Jurkat, Clone E6-1 (cell line): ENCODE results near the gene EED.
"Not testable (repeated sequence)": the region's sequence is repeated elsewhere in the genome, so short reads cannot be mapped to it uniquely, and the experiment has no call there.

Experiments
- DNase-seq: peaks from one replicate; pipeline ENCODE4 v3.0.0-alpha.2; 2011; ENCODE audit warnings: low read depth, low spot score
- H3K4me3 ChIP-seq: 2 replicates; pipeline ENCODE4 v1.5.1; 2011; ENCODE audit warnings: mild to moderate bottlenecking, low read length, control low read depth, moderate library complexity

EED gene

DNA sequence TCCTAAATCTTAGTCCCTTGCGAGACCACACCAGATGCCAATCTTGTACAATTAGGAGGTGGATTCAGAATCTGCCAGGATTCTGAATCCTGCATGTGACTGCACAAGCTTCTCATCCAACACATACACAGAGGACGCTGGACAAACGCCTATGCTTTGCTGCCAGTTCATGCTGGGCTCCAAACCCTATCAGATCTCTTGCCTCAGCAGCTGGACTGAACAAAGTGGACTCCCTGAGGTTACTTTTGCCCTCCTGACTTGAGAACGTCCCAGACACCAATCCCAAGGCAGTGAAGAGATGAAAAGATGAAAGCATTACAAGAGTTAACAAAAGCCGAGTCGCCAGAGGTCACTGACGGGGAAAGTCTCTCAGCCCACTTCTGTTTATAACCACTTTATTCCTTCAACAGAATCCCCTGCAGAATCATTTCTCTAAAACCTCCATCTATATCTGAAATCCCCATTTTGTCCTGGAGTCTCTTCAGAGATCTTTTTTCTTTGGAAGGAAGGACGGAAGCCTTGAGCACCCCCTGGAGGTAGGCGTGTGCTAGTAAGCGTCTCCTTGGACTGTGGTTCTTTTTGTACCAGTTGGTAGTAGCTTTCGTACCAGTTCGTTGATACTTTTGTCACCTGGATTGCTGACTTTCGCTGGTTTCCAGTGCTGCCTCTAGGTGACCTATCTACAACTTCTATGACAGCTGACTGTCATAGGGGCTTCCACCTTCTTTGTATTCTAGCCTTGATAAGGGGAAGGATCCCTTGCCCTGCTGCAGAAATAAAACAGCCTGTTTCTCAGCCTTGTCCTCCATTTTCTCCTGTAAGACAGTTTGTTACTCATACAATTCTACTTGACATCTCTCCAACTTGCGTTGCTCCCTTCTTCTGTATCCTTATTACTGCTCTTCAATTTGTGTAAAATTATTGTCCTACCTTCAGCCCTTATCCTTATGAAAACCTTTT lies 26.1 kb upstream of the EED start:
- peak overlapping the region; percentile 17; the same call in 1 of the 2 replicates for H3K4me3 ChIP-seq
- peak; percentile 44 for DNase-seq

DNA sequence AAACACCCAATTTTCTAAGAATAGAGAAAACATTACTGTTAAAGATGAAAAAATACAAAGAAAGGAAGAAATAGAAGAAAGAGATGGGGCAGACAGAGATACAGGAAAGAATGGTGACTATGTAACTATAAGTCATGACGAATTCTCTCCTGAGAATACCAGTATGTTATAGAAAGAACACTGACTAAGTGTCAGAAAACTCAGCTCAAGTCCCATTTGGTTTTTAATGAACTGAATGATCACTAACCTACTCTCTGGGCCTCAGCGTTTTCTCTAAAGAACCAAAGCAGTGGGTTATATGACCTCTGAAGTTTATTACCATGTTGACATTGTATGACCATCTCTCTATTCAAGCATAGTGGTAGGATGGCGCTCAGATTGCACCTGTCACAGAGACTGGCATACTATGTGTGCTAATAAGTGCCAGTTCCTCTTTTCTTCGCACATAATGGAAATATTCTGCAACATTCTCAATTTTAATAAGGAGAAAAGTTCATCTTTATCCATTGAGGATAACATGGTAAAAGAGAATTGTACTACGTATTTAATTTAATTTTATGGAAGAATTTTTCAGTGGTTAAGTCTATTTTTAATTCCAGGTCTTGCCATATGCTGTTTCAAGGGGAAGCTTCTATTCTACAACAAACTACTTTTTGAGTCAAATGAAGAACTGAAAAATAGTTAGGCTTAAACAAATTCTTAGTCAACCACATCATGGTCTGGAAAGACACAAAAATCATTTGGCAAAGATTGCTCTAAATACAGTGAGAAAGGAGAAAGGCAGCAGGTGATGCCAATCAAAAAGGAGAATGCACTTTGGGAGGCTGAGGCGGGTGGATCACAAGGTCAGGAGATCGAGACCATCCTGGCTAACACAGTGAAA lies 25.0 kb upstream of the EED start:
- DNase-seq, result no peak
- no peak overlapping the region for H3K4me3 ChIP-seq

DNA sequence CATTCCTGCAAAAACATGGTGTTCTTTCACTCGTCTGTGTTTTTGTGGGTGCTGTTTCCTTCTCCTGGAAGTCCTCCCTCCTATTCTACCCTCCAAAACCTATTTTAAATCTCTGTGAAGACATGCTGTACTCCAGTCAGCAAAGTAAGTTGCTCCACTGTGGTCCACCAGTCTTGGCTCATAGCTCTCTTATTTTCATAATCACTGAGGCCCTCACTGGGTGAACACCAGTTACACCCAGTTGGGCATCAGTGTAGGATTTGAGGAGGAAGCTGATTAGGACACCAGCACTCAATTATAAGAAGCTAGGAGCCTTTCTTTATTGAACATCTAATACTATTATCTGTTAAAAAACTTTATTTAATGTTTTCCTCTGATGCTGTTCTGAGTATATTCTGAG lies 23.9 kb upstream of the EED start:
- DNase-seq, result no peak

DNA sequence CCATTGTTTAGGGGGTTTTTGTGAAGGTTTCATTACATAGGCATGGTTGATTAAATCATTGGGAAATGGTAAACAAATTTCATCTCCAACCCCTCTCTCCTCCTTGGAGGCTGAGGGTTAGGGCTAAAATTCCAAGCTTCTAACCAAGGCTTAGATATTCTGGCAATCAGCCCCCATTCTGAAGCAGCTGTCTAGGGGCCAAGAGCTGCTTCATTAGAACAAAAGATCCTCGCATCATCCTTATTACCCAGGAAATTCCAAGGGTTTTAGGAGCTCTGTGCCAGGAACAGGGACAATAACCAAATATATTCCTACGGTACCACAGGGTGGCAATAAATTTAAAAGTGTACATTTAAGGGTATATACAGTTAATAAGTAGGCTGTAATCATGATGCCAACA lies 22.5 kb upstream of the EED start:
- DNase-seq, result no peak
- no peak overlapping the region for H3K4me3 ChIP-seq

More for the DNA sequence above, 23.9 kb upstream of the EED start:
- H3K4me3 ChIP-seq, result no peak overlapping the region

DNA sequence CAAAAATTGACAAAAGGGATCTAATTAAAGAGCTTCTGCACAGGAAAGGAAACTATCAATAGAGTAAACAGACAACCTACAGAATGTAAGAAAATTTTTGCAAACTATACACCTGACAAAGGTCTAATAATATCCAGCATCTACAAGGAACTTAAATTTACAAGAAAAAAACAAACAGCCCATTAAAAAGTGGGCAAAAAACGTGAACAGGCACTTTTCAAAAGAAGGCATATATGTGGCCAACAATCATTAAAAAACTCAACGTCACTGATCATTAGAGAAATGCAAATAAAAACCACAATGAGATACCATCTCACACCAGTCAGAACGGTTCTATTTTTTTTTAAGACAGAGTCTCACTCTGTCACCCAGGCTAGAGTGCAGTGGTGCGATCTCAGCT lies 20.0 kb upstream of the EED start:
- not testable (repeated sequence) for DNase-seq

DNA sequence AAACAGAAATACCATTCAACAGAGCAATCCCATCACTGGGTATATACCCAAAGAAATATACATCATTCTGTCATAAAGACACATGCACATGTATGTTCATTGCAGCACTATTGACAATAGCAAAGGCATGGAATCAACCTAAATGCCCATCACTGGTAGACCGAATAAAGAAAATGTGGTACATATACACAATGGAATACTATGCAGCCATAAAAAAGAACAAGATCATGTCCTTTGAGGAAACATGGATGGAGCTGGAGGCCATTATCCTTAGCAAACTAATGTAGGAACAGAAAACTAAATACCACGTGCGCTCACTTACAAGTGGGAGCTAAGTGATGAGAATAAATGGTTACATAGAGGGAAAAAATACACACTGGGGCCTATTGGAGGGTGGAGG lies 19.2 kb upstream of the EED start:
- H3K4me3 ChIP-seq, DNase-seq: not testable (repeated sequence)

More for the DNA sequence above, 20.0 kb upstream of the EED start:
- not testable (repeated sequence) for H3K4me3 ChIP-seq

DNA sequence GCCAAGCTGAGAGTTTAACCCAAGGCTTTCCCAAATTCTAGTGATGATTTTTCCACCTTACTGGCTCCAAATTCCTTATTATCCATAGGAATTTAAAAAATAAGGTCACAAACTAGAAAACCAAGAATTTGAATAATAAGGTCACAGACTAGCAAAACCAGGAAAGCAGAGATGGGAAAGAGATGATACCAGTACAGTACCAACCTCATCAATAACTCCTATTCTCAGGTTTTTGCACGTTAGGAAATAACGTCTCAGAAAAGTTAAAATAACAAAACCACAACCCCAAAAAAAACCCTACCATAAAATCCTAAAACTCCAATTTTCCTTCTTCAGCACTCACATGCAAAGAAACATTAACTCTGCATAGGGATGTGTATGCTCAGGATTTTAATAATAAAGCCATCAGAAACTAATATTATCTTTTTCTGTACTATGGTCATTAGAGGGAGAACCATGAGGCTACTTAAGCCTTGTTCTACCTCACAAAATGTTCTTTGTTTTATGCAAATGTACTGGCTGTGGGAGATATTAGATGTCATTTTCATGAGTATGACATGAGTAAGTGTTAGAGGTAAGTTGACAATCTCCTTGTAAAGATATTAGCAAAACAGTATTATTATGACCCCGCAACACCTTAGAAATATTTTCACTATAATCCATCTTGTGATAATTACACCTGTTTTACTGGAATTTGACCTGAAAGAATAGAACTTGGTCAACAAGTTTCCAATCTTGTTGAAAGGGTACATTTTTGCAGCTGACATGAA lies 16.1 kb upstream of the EED start:
- H3K4me3 ChIP-seq, result no peak overlapping the region
- DNase-seq, result no peak

DNA sequence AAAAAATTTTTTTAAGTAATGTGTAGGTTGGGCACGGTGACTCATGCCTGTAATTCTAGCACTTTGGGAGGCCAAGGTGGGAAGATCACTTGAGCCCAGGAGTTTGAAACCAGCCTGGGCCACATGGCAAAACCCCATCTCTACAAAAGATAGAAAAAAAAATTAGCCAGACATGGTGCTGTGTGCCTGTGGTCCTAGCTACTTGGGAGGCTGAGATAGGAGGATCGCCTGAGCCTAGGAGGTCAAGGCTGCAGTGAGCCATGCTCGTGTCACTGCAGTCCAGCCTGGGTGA lies 15.6 kb upstream of the EED start:
- H3K4me3 ChIP-seq, DNase-seq: not testable (repeated sequence)

DNA sequence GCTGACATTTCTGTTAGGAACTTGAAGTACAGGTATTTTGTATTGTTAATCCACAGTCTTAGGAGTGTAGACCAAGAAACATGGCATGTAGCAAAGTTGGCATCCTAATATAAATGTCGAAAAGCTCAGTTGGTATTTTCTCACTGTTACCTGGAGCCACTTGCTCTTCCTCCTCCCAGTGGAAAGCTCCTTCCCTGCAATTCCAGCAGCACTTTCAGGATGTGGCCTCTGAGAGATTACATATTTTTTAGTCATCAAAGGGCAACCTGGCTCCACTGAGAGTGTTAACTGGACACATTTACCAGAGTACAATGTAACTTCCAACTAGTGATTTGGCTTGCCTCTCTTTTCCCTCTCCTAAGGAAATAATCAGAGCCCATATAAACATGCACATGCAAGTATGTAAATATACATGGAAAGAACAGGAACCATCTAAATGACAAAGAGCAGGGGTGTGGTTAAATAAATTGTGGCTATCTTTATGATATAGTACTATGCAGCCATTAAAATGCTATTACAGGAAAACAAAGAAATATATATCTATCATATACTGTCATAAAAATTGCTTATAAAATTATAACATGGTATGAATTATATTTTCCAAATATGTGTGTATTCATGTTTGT lies 14.3 kb upstream of the EED start:
- no peak for DNase-seq
- H3K4me3 ChIP-seq, result no peak overlapping the region

DNA sequence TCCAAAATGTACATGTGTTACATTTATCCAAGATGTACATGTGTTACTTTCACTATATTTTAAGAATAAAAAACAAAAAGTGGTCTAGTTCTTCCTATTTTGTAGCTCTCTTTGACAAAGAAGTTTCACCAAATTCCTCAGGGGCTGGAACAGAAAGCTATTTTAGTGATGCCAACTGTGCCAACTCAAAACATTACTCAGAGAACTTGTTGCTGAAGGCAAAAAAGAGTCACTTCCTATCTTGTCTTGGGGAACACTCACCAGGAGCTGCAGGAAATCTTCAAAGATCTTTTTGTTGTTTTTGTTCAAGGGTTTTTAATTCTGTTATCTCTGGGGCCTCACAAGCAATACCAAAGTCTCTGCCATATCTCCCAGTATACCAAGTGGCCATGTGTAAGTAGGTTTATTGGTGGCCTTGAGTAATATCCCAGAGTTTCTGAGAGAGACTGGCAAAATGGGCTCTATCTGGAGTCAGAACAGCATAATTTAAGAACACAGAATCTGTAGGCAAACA lies 13.6 kb upstream of the EED start:
- no peak for DNase-seq

DNA sequence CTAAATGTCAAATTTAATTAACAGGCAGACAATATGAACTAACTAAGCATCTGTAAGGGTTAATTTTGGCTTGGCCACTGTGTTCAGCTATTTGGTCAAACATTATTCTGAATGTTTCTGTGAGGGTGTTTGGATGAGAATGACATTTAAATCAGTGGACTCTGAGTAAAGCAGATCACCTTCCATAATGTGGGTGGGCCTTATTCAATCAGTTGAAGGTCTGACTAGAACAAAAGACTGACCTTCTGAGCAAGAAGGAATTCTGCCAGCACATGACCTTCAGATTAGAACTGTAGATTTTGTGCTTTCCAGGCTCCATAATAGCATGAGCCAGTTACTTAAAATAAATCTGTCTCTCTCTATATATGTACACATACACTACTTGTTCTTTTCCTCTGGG lies 12.0 kb upstream of the EED start:
- no peak overlapping the region for H3K4me3 ChIP-seq
- DNase-seq, result no peak

More for the DNA sequence above, 13.6 kb upstream of the EED start:
- H3K4me3 ChIP-seq, result no peak overlapping the region

DNA sequence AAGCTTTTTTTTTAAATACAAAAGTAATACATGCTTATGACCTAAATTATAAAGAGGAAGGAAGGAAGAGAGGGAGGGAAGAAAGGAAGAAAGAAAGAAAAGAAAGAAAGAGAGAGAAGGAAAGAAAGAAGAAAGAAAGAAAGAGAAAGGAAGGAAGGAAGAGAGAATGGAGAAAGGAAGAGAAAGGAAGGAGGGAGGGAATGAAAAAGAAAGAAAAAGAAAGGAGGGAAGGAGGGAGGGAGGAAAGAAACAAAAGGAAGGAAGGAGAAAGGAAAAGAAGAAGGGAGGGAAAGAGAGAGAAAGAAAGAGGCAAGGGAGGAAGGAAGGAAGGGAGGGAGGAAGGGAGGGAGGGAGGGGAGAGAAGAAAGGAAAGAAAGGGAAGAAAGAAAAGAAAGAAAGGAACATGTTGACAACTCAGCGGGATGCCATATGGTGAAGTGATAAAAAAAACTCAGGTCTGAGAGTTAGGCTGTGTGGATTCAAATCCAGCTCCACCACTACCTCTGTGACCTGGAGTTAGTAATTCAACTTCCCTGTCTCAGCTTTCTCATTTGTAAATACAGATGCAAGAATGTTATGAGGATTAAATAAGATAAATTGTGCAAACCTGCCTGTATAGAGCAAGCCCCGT lies 9.6 kb upstream of the EED start:
- H3K4me3 ChIP-seq, result no peak overlapping the region
- no peak for DNase-seq

DNA sequence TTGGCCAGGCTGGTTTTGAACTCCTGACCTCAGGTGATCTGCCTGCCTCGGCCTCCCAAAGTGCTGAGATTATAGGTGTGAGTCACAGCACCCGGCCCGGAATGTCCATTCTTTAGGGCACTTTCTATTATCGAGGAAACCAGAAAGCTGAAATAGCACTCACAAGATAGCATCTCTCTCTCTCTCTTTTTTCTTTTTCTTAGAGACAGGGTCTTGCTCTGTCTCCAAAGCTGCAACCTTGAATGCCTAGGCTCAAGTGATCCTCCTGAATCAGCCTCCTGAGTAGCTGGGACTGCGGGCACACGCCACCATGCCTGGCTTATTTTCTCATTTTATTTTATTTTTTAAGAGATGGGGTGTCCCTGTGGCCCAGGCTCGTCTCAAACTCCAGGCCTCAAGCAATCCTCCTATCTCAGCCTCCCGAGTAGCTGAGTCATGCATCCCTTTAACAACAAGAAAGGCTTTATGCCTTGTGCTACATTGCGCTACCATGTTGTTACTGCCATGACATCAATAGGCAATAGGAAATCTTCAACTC lies 7.2 kb upstream of the EED start:
- no peak for DNase-seq
- no peak overlapping the region for H3K4me3 ChIP-seq

DNA sequence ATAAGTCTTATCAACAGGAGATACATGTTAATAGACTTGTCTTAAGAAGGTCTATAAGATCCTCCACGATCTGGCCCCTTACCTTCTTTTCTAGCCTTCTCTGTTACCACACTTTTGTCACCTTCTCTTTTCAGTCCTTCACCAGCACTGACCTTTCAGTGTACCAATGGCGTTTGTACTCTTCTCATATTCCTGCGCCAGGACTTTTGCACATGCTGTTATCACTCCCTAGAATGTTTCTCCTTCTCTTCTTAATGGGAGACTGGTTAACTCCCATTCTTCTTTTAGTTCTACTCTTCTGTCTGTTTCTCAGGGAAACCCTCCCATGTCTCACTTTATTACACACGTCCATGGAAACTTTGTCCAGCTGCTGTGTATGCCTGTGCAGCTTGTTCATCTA lies 4.4 kb upstream of the EED start:
- no peak for DNase-seq

DNA sequence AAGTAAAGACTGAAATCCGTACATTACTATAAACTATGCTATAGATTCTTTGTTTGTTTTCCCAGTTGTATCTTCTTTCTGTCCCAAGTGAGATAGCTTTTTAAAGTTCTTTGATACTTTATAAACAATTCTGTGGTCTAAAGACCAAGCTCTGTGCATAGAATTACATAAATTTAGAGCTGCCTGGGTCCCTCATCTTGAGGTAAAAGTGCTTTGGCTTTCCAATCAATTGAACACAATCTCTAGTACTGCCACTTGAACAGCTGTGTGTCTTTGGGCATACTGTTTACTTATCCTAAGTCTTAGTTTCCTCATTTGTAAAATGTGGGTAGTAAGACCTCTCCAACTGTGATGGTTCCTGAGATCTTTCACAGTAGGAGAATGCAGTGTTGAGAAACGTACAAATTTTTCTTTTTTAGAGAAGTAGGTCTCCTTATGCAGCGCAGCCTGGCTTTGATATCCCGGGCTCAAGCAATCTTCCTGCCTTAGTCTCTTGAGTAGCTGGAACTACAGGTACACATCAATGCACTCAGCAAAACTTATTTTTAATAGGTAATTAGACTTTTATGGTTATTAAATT lies 2.5 kb upstream of the EED start:
- DNase-seq, result no peak
- no peak overlapping the region for H3K4me3 ChIP-seq

More for the DNA sequence above, 4.4 kb upstream of the EED start:
- no peak overlapping the region for H3K4me3 ChIP-seq

DNA sequence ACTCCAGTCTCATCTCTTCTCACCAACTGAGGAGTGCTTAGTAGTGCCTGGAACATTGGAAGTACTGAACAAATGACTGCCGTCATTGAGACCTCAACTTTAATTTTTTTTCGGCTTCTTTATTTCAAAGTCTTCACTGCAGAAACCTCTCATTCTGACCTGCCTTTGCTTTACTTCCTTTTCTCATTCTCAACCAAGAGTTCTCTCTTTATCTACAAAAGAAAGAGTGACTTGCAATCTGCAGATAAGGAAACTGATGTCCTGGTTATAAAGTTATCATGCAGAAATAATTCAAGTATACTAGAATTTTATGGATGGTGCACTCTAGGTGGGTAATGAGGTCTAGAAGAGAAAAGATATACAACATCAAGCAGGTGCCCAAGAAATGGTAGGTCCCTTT lies 1.2 kb upstream of the EED start:
- no peak for DNase-seq
- no peak overlapping the region for H3K4me3 ChIP-seq

DNA sequence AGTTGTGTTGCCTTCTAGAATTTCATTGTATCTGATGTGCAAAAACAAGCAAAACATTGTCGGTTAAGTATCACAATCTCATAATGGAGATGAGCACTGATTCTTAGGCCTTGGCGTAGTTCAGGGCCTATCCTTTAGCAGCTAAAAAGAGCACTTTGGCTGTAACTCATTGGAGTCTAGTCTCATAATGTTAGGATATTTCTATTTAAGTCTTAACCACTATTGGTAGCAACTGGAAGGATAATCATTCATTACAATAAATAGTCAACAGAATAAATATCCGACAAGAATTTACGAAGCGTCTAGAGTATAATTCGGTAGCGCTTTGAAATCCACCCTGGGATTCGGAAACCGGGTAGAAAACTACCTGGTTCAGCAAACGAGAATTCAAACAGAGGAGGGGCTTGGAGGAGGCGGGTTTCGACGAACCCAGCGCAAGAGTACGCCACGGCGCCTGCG lies 461 bp upstream of the EED start:
- peak overlapping the region; percentile 94 for H3K4me3 ChIP-seq
- DNase-seq, result peak; percentile 89
